Progenitor cell of endocrine pancreas (in vitro differentiated cells): Measurements from ENCODE around the gene DEXI. TPM values are rescaled to one million over a fixed set of nuclear protein-coding genes. Genes with fewer than 3 reads are reported as not detected.

Experiments used
- DNase-seq: peaks from one replicate; pipeline ENCODE4 v3.0.0; 2021; ENCODE audit warnings: low spot score; ENCODE audit not compliant: unreplicated experiment
- H3K27ac Mint-ChIP-seq: 2 replicates; pipeline ENCODE4 v1.8.0; 2021; ENCODE audit warnings: mild to moderate bottlenecking, moderate library complexity, mixed read lengths
- H3K27me3 Mint-ChIP-seq: 2 replicates; pipeline ENCODE4 v1.8.0; 2021; ENCODE audit warnings: mixed read lengths
- H3K36me3 Mint-ChIP-seq: 2 replicates; pipeline ENCODE4 v1.8.0; 2022; ENCODE audit warnings: mixed read lengths; ENCODE audit not compliant: insufficient read depth
- H3K4me1 Mint-ChIP-seq: 2 replicates; pipeline ENCODE4 v1.8.0; 2021; ENCODE audit warnings: low read depth, mixed read lengths
- H3K4me3 Mint-ChIP-seq: 2 replicates; pipeline ENCODE4 v1.8.0; 2021; ENCODE audit warnings: low read depth, mild to moderate bottlenecking, moderate library complexity, mixed read lengths
- H3K9me3 Mint-ChIP-seq: 2 replicates; pipeline ENCODE4 v1.8.0; 2021; ENCODE audit warnings: low read depth, mixed read lengths
- CTCF ChIP-seq: fragments of 200-600 bp; sonication (generic); IDR thresholded peaks from one replicate; pipeline ENCODE4 v1.5.0; 2021; ENCODE audit warnings: antibody characterized with exemption, mild to moderate bottlenecking; ENCODE audit not compliant: unreplicated experiment
- total RNA-seq: library from RNA; stranded (reverse); gene quantifications from 2 replicates; pipeline ENCODE4 v1.2.1, GENCODE V29; 2021

The DEXI gene
- total RNA-seq, 1 donor from 2014 or later, result 31.2 TPM

GRCh38 chr16:10964039-10964890, 22.0 kb upstream of the DEXI start:
- no peak overlapping the region for H3K4me3 Mint-ChIP-seq

GRCh38 chr16:10961231-10961630, 19.0 kb upstream of the DEXI start:
- no peak overlapping the region for H3K4me3 Mint-ChIP-seq
- peaks cover 3% of the 10 kb centered on the region for H3K4me1 Mint-ChIP-seq
- peak overlapping the region; percentile 9 for H3K27ac Mint-ChIP-seq
- H3K9me3 Mint-ChIP-seq, result no peaks in the 10 kb centered on the region
- H3K27me3 Mint-ChIP-seq, result no peaks in the 10 kb centered on the region
- no peaks in the 10 kb centered on the region for H3K36me3 Mint-ChIP-seq
- TF ChIP-seq CTCF, result no peak
- DNase-seq, result no peak

More at GRCh38 chr16:10964039-10964890, 22.0 kb upstream of the DEXI start:
- Mint-ChIP-seq H3K27me3 (no peaks in the 10 kb centered on the region), H3K9me3 (no peaks in the 10 kb centered on the region), H3K36me3 (no peaks in the 10 kb centered on the region), H3K4me1 (peaks cover 3% of the 10 kb centered on the region), H3K27ac (no peak overlapping the region)
- peak; percentile 98 for TF ChIP-seq CTCF
- peak; percentile 81 for DNase-seq

- no peak for DNase-seq
- Mint-ChIP-seq H3K27me3 (no peaks in the 10 kb centered on the region), H3K4me3 (no peak overlapping the region), H3K4me1 (peaks cover 6% of the 10 kb centered on the region), H3K36me3 (no peaks in the 10 kb centered on the region), H3K9me3 (no peaks in the 10 kb centered on the region), H3K27ac (no peak overlapping the region)
- no peak for TF ChIP-seq CTCF
Measured at GRCh38 chr16:10959161-10959560, 16.9 kb upstream of the DEXI start.

GRCh38 chr16:10957771-10958482, 15.7 kb upstream of the DEXI start:
- no peak for TF ChIP-seq CTCF

GRCh38 chr16:10954903-10955302, 12.6 kb upstream of the DEXI start:
- Mint-ChIP-seq H3K4me1 (peaks cover 8% of the 10 kb centered on the region), H3K9me3 (no peaks in the 10 kb centered on the region), H3K27ac (no peak overlapping the region), H3K36me3 (no peaks in the 10 kb centered on the region), H3K4me3 (no peak overlapping the region), H3K27me3 (no peaks in the 10 kb centered on the region)
- no peak for TF ChIP-seq CTCF
- no peak for DNase-seq

More at GRCh38 chr16:10957771-10958482, 15.7 kb upstream of the DEXI start:
- H3K4me1 Mint-ChIP-seq, result peaks cover 4% of the 10 kb centered on the region
- H3K36me3 Mint-ChIP-seq, result no peaks in the 10 kb centered on the region
- no peaks in the 10 kb centered on the region for H3K27me3 Mint-ChIP-seq
- H3K4me3 Mint-ChIP-seq, result no peak overlapping the region
- no peak for DNase-seq
- no peak overlapping the region for H3K27ac Mint-ChIP-seq
- H3K9me3 Mint-ChIP-seq, result no peaks in the 10 kb centered on the region
